ENCODE results near the gene SUSD6. TPM values are rescaled to one million over a fixed set of nuclear protein-coding genes. Genes with fewer than 3 reads are reported as not detected.
A peak's percentile ranks its signal among the peaks of the same experiment; 100 is the strongest.

Gene SUSD6
- total RNA-seq, 1 experiment from 2014 or later, result 32.1 TPM

GRCh38 chr14:69612014-69612782 is 802 bp downstream of the SUSD6 start:
- H3K27ac Mint-ChIP-seq (ENCODE audit: low read depth, unreplicated experiment), result peak overlapping the region; percentile 93
- H3K27me3 Mint-ChIP-seq (ENCODE audit: insufficient read depth, unreplicated experiment), result no peaks in the 10 kb centered on the region
- H3K36me3 Mint-ChIP-seq (ENCODE audit: insufficient read depth, unreplicated experiment), result peaks cover 6% of the 10 kb centered on the region
- no peaks in the 10 kb centered on the region for H3K9me3 Mint-ChIP-seq (ENCODE audit: unreplicated experiment)
- peaks cover 57% of the 10 kb centered on the region for H3K4me1 Mint-ChIP-seq (ENCODE audit: insufficient read depth, unreplicated experiment)
- intact Hi-C loops (cut with micrococcal nuclease), result no loop called here
- DNase-seq (ENCODE audit: unreplicated experiment), result peak; percentile 27
- POLR2A ChIA-PET, result interaction anchor here (0.6 to 4.4 kb wide), 22 partner anchors 11 to 728 kb away, joined by 3 to 63 read pairs (median 8); partner anchors contain the start of gene SRSF5
- H3K4me3 Mint-ChIP-seq (ENCODE audit: unreplicated experiment), result peak overlapping the region; percentile 91
- CTCF ChIA-PET, result interaction anchor here (0.6 to 1.5 kb wide), 14 partner anchors 14 to 376 kb away, joined by 3 to 10 read pairs (median 4); partner anchors contain the start of gene CCDC177
- BruUV-seq (replicated peaks), result TSS peak; percentile 91
- TF ChIP-seq CTCF (IDR thresholded peaks at IDR 0.05; ENCODE audit: unreplicated experiment), result no peak

GRCh38 chr14:69612783-69613130 is 1.4 kb downstream of the SUSD6 start:
- intact Hi-C loops (cut with micrococcal nuclease), result no loop called here
- peak; percentile 61 for DNase-seq (ENCODE audit: unreplicated experiment)
- BruUV-seq (replicated peaks), result TSS peak; percentile 37
- H3K4me1 Mint-ChIP-seq (ENCODE audit: insufficient read depth, unreplicated experiment), result peaks cover 57% of the 10 kb centered on the region
- H3K9me3 Mint-ChIP-seq (ENCODE audit: unreplicated experiment), result no peaks in the 10 kb centered on the region
- CTCF ChIA-PET, result interaction anchor here (0.6 to 1.5 kb wide), 9 partner anchors 17 to 115 kb away, joined by 3 to 10 read pairs (median 5); partner anchors contain the start of gene CCDC177
- POLR2A ChIA-PET, result interaction anchor here (0.6 to 4.4 kb wide), 24 partner anchors 11 to 233 kb away, joined by 3 to 63 read pairs (median 6); partner anchors contain the start of gene SRSF5
- TF ChIP-seq CTCF (IDR thresholded peaks at IDR 0.05; ENCODE audit: unreplicated experiment), result peak; percentile 18
- peak overlapping the region; percentile 93 for H3K27ac Mint-ChIP-seq (ENCODE audit: low read depth, unreplicated experiment)
- H3K36me3 Mint-ChIP-seq (ENCODE audit: insufficient read depth, unreplicated experiment), result peaks cover 6% of the 10 kb centered on the region
- no peaks in the 10 kb centered on the region for H3K27me3 Mint-ChIP-seq (ENCODE audit: insufficient read depth, unreplicated experiment)
- peak overlapping the region; percentile 91 for H3K4me3 Mint-ChIP-seq (ENCODE audit: unreplicated experiment)

- intact Hi-C loops (cut with micrococcal nuclease), result no loop called here
- H3K27ac Mint-ChIP-seq (ENCODE audit: low read depth, unreplicated experiment), result peak overlapping the region; percentile 93
- H3K9me3 Mint-ChIP-seq (ENCODE audit: unreplicated experiment), result no peaks in the 10 kb centered on the region
- DNase-seq (ENCODE audit: unreplicated experiment), result no peak
- TF ChIP-seq CTCF (IDR thresholded peaks at IDR 0.05; ENCODE audit: unreplicated experiment), result no peak
- peak overlapping the region; percentile 91 for H3K4me3 Mint-ChIP-seq (ENCODE audit: unreplicated experiment)
- H3K4me1 Mint-ChIP-seq (ENCODE audit: insufficient read depth, unreplicated experiment), result peaks cover 60% of the 10 kb centered on the region
- H3K27me3 Mint-ChIP-seq (ENCODE audit: insufficient read depth, unreplicated experiment), result no peaks in the 10 kb centered on the region
- H3K36me3 Mint-ChIP-seq (ENCODE audit: insufficient read depth, unreplicated experiment), result peaks cover 6% of the 10 kb centered on the region
- ChIA-PET POLR2A (interaction anchor here (0.6 to 4.4 kb wide), 20 partner anchors 10 to 232 kb away, joined by 3 to 63 read pairs (median 8); partner anchors contain the start of gene SRSF5), CTCF (interaction anchor here (0.7 to 1.5 kb wide), 6 partner anchors 17 to 114 kb away, joined by 3 to 10 read pairs (median 4); no protein-coding TSS in a partner anchor)
- BruUV-seq (replicated peaks), result no TSS peak
These were observed 2.1 kb downstream of the SUSD6 start for GRCh38 chr14:69613312-69614073.

GRCh38 chr14:69614592-69614991 is 3.2 kb downstream of the SUSD6 start:
- no TSS peak for BruUV-seq (replicated peaks)
- Mint-ChIP-seq H3K4me3 (ENCODE audit: unreplicated experiment) (peak overlapping the region; percentile 91), H3K9me3 (ENCODE audit: unreplicated experiment) (no peaks in the 10 kb centered on the region), H3K36me3 (ENCODE audit: insufficient read depth, unreplicated experiment) (peaks cover 6% of the 10 kb centered on the region), H3K27ac (ENCODE audit: low read depth, unreplicated experiment) (no peak overlapping the region), H3K4me1 (ENCODE audit: insufficient read depth, unreplicated experiment) (peaks cover 67% of the 10 kb centered on the region), H3K27me3 (ENCODE audit: insufficient read depth, unreplicated experiment) (no peaks in the 10 kb centered on the region)
- ChIA-PET POLR2A (interaction anchor here (0.7 to 1.7 kb wide), 5 partner anchors 10 to 71 kb away, joined by 3 to 9 read pairs (median 3); no protein-coding TSS in a partner anchor), CTCF (interaction anchor here (0.5 to 1.1 kb wide), 4 partner anchors 16 to 102 kb away, joined by 3 to 6 read pairs (median 4); partner anchors contain the start of gene CCDC177)
- DNase-seq (ENCODE audit: unreplicated experiment), result no peak
- intact Hi-C loops (cut with micrococcal nuclease), result no loop called here
- TF ChIP-seq CTCF (IDR thresholded peaks at IDR 0.05; ENCODE audit: unreplicated experiment), result no peak
